HepG2 (cell line): Measurements from ENCODE around the gene CAPN12.

Experiments used
- JUNB ChIP-seq: sonication (generic); formaldehyde crosslinking; IDR thresholded peaks from 2 replicates; pipeline ENCODE4 v1.8.0; 2022; ENCODE audit warnings: missing genetic modification reagents, mild to moderate bottlenecking, borderline replicate concordance
- SAP130 ChIP-seq: IDR thresholded peaks from 2 replicates; pipeline ENCODE4 v1.6.1; 2016; ENCODE audit warnings: low read depth

DNA sequence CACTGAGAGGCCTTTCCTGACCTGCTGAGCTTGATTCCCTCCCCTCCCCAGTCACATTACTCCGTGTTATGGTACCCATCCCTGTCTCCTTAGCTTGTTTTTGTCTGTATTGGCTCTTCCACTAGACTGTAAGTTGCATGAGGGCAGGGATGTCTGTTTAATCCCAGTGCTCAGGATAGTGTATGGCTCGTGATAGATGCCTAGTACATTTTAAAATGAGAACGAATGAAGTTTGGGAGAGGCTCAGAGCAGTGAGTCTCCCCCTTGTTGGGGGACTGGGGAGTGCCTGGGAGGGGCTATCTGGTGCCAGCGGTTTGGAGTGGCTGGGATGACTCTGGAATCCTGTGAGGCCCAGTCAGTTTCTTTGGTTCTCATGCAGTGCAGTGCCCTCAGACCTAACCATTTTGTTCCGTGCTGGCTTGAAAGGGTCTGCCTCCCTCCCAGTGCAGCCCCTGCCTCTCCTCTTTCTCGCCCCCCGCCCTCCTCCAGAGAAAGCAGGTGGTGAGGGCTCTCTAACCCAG is 61.3 kb downstream of the CAPN12 start:
- TF ChIP-seq JUNB (CRISPR knock-in tag) (no peak), SAP130 (CRISPR knock-in tag) (no peak)
